GM06990 (cell line): Measurements from ENCODE around the gene CLEC3B.

ENCODE experiments used
- DNase-seq: peaks from one replicate; pipeline ENCODE4 v3.0.0-alpha.2; 2011; ENCODE audit not compliant: insufficient read length; ENCODE audit errors: extremely low read depth
- H3K27me3 ChIP-seq: replicated peaks from 2 replicates; pipeline ENCODE4 v1.6.0; 2011; ENCODE audit warnings: low read length; ENCODE audit not compliant: control insufficient read depth, insufficient read depth
- H3K36me3 ChIP-seq: 2 replicates; pipeline ENCODE4 v1.5.1; 2011; ENCODE audit warnings: low read length; ENCODE audit not compliant: control insufficient read depth, insufficient read depth
- H3K4me3 ChIP-seq: replicated peaks from 2 replicates; pipeline ENCODE4 v1.5.1; 2011; ENCODE audit warnings: low read depth, mild to moderate bottlenecking, control low read depth, low read length
- TF ChIP-seq, protein P1 (sequence below): IDR thresholded peaks from 2 replicates; pipeline ENCODE4 v1.5.1; 2011; ENCODE audit warnings: low read length, control low read depth, mild to moderate bottlenecking, inconsistent platforms; ENCODE audit not compliant: insufficient read depth, poor library complexity, severe bottlenecking

Gene CLEC3B

DNA sequence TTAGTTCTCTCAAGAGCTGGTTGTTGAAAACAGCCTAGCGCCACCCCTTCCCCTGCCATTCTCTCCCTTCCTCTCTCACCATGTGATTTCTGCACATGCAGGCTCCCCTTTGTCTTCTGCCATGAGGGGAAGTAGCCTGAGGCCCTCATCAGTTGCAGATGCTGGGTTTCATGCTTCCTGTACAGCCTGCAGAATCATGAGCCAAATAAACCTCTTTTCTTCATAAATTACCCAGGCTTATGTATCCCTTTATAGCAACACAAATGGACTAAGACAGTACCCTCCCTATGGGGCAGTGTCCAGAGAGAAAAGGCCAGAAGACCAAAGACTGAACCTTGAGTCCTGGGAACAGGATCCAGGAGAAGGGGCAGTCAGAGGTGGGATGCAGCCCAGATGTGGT lies 54.7 kb downstream of the CLEC3B start:
- Histone ChIP-seq H3K27me3 (no peaks in the 10 kb centered on the region; the same call in 1 of the 2 replicates), H3K4me3 (no peak overlapping the region), H3K36me3 (no peaks in the 10 kb centered on the region)
- no peak for DNase-seq
- TF ChIP-seq, protein P1, sequence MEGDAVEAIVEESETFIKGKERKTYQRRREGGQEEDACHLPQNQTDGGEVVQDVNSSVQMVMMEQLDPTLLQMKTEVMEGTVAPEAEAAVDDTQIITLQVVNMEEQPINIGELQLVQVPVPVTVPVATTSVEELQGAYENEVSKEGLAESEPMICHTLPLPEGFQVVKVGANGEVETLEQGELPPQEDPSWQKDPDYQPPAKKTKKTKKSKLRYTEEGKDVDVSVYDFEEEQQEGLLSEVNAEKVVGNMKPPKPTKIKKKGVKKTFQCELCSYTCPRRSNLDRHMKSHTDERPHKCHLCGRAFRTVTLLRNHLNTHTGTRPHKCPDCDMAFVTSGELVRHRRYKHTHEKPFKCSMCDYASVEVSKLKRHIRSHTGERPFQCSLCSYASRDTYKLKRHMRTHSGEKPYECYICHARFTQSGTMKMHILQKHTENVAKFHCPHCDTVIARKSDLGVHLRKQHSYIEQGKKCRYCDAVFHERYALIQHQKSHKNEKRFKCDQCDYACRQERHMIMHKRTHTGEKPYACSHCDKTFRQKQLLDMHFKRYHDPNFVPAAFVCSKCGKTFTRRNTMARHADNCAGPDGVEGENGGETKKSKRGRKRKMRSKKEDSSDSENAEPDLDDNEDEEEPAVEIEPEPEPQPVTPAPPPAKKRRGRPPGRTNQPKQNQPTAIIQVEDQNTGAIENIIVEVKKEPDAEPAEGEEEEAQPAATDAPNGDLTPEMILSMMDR, result no peak

- Histone ChIP-seq H3K36me3 (no peaks in the 10 kb centered on the region), H3K27me3 (no peaks in the 10 kb centered on the region; the same call in 1 of the 2 replicates), H3K4me3 (no peak overlapping the region)
- TF ChIP-seq, protein P1, result no peak
- DNase-seq, result no peak
These were observed 55.5 kb downstream of the CLEC3B start for GRCh38 chr3:45081506-45082141.

GRCh38 chr3:45082142-45082538 lies 56.0 kb downstream of the CLEC3B start:
- no peaks in the 10 kb centered on the region for H3K36me3 ChIP-seq
- no peaks in the 10 kb centered on the region; the same call in 1 of the 2 replicates for H3K27me3 ChIP-seq
- DNase-seq, result no peak
- TF ChIP-seq, protein P1, result no peak
- no peak overlapping the region for H3K4me3 ChIP-seq

GRCh38 chr3:45083023-45083422 lies 56.9 kb downstream of the CLEC3B start:
- H3K27me3 ChIP-seq, result no peaks in the 10 kb centered on the region; the same call in 1 of the 2 replicates
- H3K4me3 ChIP-seq, result no peak overlapping the region
- TF ChIP-seq, protein P1, result no peak
- no peaks in the 10 kb centered on the region for H3K36me3 ChIP-seq
- no peak for DNase-seq

DNA sequence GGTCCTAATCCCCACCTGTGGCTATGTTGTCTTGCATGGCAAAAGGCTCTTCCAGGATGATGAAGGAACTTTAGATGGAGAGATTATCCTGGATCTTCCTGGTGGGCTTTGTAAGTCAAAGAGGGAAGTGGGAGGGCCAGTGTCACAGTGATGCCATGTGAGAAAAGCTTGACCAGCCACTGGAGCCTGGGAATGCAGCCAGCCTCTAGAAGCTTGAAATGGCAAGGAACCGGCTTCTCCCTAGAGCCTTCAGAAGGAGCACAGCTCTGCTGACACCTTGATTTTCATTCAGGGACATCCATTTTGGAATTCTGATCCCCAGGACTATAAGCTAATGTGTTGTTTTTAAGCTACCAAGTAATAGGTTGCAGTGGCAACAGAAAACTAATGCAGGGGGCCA lies 58.3 kb downstream of the CLEC3B start:
- Histone ChIP-seq H3K4me3 (no peak overlapping the region), H3K36me3 (no peaks in the 10 kb centered on the region), H3K27me3 (peaks cover 2% of the 10 kb centered on the region; the same call in 1 of the 2 replicates)
- TF ChIP-seq, protein P1, result no peak
- no peak for DNase-seq
